HG03066 (cell line): ENCODE measurements around the gene CRYGS.
"Not testable (repeated sequence)": the region's sequence is repeated elsewhere in the genome, so short reads cannot be mapped to it uniquely, and the experiment has no call there.

Source experiments
- ATAC-seq: cut with Tn5 transposase; IDR thresholded peaks from one replicate; pipeline ENCODE4 v1.9.1; 2021; ENCODE audit warnings: low read depth; ENCODE audit not compliant: unreplicated experiment

The CRYGS gene

DNA sequence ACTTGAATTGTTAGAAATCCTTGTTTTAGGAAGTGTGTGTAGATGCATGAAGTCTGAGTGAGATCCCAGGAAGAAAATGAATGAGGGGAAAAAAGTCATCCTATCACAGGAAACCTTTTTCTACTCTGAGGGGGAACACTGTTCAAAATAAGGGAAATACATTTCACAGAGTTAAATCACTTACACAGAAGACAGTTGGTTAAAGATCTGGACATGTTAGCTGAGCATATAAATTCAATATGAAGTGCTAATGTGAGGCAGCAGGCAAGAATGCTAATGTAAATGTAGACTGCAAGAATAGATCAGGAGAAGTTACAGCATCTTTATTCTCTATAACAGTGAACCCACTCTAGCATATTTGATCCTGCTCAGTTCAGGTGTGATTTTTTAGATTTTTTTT, 20.4 kb upstream of the CRYGS start:
- no peak for ATAC-seq

DNA sequence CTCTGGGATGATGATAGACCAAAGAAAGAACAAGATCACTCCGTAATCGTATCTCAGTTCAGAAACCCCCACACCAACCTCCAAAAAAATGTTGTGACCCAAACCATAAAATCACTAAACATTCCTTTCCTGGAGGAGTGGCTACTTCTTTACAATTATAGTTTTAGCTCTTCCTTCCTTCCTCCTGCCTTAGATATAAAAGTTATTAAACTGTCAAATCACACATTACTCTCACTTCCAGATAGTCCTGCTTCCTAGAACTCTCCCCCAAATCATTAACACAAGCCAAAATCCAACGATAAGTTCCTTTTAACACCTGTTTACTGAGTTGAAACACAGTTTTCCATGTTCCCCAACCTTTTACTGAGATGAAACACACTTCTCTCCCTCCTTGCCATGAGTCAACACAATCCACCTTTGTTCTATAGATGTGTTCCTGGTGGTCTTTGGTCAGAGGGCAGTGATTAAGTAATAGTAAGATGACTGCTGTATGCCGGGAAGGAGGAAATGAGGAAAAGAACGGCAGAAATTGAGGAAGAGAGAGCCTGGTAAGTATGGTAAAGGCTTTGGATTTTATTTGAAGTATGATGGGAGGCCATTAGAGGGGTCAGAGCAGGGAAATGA, 8.3 kb upstream of the CRYGS start:
- no peak for ATAC-seq

DNA sequence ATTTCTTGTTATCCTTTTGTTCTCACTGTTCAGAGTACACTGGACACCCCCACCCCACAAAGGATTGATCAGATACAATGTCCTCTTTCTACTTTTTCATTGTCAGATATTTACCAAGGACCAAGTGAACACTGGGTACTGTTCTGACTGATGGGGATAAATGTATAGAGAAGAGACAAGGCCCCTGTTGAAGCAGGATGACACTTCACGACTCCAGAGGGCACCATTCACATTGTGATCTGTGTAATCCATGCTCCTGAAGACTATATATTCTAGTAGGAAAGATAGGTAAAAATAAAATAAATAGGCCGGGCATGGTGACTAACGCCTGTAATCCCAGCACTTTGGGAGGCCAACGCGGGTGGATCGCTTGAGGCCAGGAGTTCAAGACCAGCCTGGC, 7.2 kb upstream of the CRYGS start:
- no peak for ATAC-seq

DNA sequence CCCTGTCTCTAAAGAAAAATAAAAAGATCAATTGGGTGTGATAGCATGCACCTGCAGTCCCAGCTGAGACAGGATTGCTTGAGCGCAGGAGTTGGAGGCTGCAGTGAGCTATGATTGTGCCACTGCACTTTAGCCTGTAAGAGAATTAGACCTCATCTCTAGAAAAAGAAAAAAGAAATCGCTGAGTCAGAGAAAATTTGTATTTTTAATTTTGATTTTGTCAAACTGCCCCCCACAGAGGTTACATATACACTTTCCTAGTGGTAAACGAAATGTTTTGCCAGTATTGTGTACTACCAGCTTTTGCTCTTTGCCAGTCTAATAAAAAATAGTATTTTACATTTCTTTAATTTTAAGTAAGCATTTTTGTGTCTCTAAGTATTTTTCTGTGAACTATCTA, 5.3 kb upstream of the CRYGS start:
- no peak for ATAC-seq

DNA sequence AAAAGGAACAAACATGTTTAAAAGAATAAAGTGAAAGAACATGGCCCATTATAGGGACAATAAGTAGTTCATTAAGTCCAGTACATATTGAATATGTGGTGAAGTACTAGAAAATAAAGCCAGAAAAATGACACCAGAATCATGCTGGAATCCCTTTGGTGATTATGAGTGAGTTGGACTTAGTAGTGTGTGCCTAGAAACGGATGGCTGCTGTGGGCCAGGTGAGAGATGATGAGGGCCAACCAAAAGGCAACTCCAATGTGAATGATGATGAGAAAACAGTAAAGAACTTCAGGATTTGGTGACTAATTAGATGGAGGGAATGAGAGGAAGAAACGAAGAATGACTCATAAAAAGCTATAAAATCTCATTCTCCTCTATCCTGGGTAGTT, 3.3 kb downstream of the CRYGS start:
- ATAC-seq: no peak

DNA sequence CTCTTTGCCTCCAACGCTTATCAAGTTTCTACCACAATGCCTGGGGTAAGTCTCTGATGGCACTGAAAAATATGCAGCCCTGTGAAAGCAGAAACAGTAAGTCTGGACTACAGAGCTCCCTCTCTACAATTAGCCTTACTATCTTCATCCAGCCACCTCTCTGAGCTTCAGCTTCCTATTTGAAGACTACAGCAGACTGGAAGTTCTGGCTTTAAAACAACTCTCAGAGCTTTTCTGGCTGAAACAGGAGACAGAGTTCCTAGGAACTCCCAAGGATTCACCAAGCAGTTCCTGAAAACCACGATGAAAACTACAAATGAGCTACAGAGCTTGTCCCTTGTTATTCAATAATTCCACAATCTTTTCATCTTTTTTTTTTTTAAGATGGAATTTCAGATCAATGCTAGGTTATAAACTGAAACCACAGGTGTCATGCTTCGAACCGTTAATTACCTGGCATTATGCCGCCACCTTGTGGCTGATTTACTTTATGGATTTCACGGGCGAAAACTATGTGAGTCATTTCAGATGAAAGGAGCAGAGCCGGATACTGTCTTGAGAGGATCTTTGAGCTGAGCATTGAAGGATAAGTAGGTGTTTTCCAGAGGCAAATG, 3.9 kb downstream of the CRYGS start:
- ATAC-seq: peak; percentile 51

DNA sequence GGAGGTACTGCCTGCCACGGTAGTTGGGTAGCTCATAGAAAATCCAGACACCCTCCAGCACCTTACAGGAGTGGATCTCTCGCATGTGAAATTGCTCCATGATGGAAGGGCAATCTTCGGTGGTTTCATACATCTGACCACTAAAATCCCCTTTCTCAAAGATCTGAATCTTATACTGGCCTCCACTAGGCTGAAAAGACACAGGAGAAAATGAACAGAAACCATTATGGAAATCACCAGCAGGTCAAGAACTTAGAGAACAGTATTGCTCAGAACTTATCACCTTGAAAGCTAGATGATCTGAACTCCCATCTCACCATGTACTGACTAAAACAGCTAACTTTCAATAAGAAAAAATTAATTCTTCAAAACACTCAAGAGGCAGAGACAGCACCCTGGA, 5.4 kb downstream of the CRYGS start:
- no peak for ATAC-seq

DNA sequence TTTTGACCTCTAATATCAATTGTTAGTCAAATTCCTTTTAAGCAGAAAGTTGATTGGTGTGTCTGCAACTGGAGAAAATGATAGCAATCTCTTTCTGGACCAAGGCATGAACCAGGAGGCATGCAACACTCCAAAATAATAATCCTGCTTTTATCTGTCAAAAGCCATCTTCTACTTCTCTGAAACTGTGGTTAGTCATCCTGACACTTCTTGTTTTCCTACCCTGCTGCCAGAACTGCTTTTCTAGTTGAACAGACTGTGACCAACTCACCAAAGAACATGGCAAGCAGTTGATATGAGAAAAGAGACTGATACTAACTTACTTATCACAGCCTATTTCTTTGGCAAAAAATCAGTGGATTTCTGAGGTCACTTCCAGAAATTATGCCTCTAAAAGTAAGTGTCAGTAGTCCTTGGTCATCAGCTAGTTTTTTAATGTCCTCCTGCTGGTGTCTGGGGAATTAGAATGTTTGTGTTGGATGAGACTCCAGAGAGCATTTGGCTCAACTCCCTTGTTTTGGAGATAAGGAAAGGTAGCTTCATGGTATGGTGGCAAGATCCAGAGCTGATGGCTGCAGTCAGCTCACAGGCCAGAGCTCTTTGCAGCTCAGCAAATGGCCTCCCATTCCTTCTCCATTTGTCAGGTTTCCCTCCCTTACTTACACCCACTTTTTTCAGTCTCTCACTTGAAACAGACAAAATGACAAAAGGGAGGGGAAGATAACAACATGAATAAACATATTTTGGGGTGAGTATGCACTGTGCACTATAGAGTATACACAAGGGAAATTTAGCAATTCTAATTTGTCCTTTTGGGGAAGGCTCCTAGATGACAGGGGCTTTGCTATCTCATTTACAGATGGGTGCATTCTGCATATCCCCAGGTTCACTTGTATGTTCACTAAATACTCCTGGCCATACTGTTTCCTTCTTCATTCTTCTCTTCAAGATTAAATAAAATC, 7.0 kb downstream of the CRYGS start:
- no peak for ATAC-seq

DNA sequence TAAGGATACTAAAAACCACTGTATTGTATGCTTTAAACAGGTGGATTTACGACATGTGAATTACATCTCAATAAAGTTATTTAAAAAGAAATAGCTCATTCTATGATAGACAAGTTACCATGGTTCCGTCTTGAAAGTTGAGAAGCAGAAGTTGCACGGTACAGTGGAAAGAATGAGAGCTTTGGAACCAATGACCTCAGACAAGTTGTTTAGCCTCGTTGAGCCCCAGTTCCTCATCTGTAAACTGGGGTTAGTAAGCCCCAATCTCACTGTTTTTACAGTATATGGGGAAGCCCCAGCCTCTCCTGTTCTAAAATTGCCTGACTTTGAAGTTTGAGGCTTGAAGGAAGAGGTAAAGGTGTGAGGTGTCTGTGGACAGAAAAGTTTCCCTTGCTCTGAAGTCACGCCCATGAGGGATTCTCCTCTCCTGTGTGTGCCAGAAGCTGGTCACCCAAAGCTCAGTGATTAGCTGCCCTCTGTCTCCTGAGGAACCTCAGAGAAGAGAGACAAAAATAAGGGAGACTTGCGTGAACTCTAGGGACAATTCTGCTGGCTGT, 10.0 kb downstream of the CRYGS start:
- peak; percentile 81 for ATAC-seq

DNA sequence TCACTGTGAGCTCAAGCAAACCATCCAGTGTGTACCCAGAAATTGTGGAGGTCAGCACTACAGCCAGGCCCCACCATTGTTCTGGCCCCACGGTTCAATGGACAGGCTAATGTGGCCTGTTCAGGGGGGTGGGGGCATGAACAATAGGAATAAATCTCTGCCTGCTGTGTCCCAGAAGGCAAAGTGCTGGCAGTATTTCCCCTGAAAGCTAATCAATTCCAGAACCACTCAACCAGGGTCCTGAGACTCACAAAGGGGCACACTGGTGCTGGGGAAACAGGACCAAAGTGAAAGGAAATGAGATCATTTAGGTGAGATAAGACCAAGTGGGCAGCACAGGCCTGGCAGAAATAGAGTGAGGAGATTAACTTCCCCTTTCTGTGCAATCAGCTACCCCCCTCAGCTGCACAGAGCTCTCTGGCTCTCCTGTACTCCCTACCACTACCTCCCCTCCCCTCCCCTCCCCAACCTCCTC, 11.5 kb downstream of the CRYGS start:
- peak; percentile 51 for ATAC-seq

DNA sequence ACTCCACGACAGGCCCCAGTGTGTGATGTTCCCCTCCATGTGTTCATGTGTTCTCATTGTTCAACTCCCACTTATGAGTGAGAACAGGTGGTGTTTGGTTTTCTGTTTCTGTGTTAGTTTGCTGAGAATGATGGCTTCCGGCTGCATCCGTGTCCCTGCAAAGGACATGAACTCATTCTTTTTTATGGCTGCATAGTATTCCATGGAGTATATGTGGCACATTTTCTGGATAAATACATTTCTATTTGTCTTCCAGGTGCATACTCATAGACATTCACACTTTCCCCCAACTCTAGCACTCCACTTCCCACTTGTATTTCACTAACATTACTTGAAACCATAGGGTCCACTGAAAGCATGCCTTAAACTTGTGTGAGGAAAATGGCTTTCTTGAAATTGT, 12.5 kb downstream of the CRYGS start:
- not testable (repeated sequence) for ATAC-seq

DNA sequence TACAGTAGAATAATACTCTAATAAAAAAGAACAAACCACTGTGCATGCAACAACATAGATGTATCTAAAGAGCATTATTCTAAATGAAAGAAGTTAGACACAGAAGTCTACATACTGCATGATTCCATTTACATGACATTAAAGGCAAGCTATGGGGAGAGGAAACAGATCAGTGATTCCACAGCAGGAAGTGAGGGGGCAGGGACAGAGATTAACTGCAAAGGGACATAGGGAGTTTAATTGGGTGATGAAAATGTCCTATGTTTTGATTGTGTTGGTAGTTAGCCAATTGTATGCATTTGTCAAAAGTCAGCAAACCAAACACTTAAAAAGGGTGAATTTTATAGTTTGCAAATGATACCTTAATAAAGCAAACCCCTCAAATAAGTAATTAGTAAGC, 13.8 kb downstream of the CRYGS start:
- ATAC-seq: no peak

DNA sequence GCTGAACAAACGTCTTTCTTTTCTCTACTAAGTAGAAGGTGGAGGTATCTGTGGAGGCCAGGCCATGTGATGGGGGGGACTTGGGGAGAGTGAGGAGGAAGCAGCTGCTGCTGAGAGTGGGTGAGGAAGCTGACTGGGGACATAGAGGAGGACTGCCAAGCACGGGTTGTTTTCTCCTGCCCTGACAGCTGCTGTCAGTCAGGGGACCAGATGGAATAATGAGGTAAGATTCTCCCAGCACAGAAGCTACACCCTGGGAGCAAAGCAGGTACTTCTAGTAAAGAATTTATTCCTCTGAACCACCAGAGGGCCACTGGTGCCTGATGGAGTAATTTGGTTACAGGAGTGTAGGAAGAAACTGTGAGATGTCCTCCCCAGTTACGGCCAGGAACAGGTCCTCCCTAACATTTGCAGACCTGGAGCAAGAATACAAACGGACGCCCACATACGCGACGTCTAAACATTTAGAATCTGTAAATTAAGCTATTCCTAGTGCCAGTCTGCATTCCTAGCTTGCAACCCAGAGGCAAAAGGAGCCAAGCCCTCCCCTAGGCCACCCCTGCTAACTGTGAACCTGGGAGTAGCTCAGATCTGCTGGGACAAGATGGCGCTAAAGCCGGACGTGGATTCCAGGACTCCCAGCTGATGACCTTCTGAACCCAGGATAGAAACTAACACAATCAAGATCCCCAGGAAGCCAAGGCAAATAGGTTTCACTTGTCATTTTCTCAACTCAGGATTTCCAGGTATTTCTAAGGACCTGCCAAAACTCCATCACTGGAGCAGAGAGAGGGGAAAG, 14.8 kb downstream of the CRYGS start:
- no peak for ATAC-seq

DNA sequence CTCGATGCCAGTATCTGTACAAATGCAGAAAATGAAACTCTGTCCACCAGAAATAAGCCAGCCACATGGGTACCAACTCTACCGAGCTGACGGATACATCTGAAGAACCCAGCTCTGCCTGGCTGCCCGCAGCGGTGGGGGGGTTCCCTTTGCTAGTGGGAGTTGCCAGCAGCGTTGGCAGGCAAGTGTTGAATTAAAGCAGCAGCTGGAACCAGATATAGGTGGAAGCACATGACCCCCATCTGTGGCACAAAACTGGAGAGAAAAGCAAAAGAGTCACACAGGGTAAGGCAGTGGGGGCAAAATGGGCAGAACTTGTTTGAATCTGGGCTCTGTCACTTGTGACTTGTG, 17.9 kb downstream of the CRYGS start:
- ATAC-seq: peak; percentile 14

DNA sequence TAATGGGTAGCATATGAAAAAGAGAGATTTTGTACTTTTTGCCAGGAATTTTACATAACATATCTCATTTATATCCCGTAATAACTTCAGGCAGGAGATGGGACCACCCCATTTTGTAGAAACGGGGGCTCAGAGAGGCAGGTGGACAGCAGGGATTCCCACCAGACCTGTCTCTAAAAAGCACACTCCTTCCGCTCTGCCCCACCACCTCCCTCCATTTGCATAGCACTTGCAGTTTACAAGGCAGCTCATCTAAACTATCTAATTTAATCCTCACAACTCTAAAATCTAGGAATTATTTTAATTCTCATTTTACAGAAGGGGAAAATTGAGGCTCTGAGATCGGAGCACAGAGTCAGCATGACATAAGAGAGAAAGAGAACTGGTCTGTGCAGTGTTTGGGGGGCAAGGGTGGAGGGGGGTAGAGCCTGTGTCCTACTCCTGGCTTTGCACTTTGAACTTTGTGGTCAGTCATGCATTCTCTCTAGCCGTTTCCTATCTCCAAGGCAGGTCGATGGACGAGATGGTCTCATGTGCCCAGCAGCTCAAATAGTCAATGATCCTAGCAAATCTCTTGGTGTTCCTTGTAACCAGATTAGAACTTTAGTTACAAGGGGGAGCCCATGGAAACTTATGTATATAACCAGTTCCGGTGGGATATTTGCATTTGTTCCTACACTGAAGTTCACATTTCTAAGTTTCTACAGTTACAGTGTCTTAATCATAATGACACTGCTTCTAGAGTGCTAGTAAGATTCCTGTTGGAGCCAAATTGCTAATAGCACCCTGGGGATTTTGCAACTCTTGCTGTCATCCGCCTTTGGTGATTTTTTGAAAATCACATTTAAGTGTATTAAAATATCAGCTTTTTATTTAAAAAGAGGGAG, 18.6 kb downstream of the CRYGS start:
- peak; percentile 26 for ATAC-seq

DNA sequence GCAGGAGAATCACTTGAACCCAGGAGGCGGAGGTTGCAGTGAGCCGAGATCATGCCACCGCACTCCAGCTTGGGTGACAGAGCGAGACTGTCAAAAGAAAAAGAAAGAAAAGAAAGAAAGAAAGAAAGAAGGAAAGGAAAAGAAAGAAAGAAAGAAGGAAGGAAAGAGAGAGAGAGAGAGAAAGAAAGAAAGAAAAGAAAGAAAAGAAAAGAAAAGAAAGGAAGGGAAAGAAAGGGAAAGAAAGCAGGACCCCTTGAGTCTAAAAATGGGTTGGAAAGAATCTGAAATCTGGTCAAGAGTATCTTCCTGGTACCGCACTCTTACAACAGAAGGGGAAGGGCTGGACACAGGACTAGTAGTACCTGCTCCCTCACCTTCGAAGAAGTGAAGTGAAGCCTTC, 19.6 kb downstream of the CRYGS start:
- no peak for ATAC-seq

DNA sequence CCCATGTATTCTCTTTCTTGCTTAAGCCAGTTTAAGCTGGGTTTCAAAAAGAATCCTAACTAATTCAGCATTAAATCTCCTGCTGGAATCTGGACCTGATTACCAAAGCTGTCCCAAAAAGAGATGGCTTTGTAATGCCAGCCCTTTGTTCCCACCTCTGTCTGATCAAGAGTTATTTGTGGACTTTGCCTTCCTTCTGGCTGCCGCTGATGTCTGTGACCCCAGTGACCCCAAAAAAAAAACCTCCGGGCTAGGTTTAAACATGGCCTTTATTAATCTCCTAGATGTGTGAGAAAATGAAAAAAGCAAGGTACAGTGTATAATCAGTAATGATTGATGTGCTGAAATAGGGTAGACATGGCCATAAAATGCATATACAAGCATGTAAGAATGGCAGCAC, 20.7 kb downstream of the CRYGS start:
- ATAC-seq: no peak

DNA sequence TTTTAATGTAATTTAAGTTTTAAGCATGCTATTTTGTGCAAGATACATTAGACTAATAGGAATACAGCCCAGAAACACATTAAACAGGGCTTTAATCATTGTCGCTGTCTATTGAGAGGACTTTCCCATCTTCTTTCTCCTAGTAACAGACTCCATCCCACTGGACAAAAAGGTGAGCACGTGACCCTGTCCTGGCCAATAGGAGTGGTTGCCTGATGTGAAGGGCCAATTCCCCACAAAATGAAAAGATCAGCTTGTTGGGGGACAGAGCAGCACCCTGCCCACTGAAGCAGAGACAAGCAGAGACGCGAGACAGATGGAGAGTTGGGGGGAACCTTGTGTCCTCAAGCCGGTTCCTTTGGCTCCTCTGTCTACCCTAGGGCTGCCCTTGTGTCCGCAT, 21.2 kb downstream of the CRYGS start:
- ATAC-seq: no peak
